ENCODE results near the gene TUSC2.

TUSC2 gene

DNA sequence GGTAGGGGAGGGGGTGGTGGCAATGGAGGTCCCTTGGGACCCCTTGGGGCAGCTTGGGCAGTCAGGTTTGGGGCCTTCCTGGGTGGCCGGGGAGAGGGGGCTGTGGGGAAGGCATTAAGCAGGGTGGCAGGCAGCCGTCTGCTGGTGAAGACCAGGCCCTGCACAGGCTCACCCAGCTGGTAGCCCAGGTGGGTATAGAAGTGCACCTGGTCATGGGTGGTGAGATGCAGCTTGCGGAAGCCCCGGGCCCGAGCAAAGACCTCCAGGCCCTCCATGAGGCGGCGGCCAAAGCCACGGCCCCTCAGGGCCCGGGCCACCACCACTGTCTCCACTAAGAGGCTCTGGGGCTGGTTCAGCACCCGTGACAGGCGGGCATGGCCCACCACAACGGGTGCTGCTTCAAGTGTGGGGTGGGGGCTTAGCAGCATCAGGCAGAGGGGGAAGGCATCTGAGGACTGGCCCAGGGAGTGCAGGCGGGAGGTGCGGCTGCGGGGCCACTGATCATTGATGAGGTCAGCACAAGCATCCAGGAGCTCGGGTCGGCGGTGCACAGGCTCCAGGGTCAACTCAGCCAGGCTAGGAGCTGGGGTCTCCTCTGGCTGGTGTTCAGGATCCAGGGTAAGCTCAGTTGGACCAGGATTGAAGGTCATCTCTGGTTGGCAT, 31.2 kb downstream of the TUSC2 start:
- Histone ChIP-seq H3K79me2 (ENCODE audit: insufficient read depth, low read length) (peaks cover 2% of the 10 kb centered on the region), H3K9me3 (ENCODE audit: low read length) (no peaks in the 10 kb centered on the region), H3K4me3 (ENCODE audit: low read depth, low read length, poor library complexity, severe bottlenecking) (no peak overlapping the region), H3K4me2 (ENCODE audit: low read length) (no peak overlapping the region), H3K36me3 (ENCODE audit: insufficient read depth, low read length) (no peaks in the 10 kb centered on the region; the same call in 1 of the 2 replicates), H3K4me1 (ENCODE audit: insufficient read depth, low read length, severe bottlenecking) (peaks cover 28% of the 10 kb centered on the region), H3K27ac (ENCODE audit: low read depth, low read length, poor library complexity, severe bottlenecking) (no peak overlapping the region), H3F3A (ENCODE audit: insufficient read depth, low read length) (no peaks in the 10 kb centered on the region), H3K9me2 (ENCODE audit: low read depth, low read length) (no peaks in the 10 kb centered on the region), H3K9ac (ENCODE audit: low read length) (no peak overlapping the region), H2AFZ (ENCODE audit: low read length) (no peak overlapping the region), H4K20me1 (ENCODE audit: insufficient read depth, low read length) (no peaks in the 10 kb centered on the region), H3K27me3 (ENCODE audit: insufficient read depth, low read length) (no peaks in the 10 kb centered on the region)
- TF ChIP-seq, protein P1, sequence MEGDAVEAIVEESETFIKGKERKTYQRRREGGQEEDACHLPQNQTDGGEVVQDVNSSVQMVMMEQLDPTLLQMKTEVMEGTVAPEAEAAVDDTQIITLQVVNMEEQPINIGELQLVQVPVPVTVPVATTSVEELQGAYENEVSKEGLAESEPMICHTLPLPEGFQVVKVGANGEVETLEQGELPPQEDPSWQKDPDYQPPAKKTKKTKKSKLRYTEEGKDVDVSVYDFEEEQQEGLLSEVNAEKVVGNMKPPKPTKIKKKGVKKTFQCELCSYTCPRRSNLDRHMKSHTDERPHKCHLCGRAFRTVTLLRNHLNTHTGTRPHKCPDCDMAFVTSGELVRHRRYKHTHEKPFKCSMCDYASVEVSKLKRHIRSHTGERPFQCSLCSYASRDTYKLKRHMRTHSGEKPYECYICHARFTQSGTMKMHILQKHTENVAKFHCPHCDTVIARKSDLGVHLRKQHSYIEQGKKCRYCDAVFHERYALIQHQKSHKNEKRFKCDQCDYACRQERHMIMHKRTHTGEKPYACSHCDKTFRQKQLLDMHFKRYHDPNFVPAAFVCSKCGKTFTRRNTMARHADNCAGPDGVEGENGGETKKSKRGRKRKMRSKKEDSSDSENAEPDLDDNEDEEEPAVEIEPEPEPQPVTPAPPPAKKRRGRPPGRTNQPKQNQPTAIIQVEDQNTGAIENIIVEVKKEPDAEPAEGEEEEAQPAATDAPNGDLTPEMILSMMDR (IDR thresholded peaks at IDR 0.05; ENCODE audit: low read length), result no peak
- TF ChIP-seq EZH2 (IDR thresholded peaks at IDR 0.05; ENCODE audit: borderline replicate concordance, low read length), result no peak

DNA sequence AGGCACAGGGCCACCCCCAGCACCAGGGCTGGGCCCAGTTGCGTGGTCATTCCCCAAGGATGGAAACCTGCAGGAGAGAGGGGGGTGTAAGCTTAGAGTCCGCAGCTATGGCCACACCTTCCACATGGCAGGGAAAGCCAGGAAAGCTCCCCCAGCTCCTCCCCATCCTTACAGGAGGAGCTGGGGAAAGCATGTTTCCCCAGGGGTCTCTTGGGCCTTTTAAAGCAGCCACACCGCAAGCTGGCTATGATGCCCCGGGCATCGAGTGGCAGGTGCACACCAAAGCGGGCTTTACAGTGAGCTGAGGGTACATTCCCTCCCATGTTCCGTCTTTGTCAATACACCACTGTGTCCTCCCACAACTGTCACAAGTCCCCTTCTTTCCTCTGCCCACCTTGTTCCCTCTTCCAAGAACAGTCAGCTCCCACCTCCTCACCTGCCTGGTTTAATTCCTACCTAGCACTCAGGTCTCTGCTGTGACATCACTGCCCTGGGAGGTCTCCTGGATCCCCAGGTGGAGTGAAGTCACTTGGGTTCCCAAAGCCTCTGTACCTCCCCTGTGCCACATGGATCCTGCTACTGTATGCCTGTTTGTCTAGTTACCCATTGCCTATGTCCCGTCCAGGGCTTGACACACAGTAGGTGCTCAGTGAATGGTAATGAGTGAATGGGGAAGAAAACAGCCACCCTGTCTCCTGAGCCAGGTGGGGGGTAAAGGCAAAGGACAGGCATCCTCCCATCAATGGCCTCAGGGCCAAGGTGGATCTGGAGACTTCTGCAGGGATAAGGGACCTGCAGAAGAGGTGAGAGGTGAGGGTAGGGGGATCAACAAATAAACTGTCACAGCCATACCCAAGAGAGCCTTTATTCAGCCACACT, 32.2 kb downstream of the TUSC2 start:
- Histone ChIP-seq H3K9me2 (ENCODE audit: low read depth, low read length) (no peaks in the 10 kb centered on the region), H2AFZ (ENCODE audit: low read length) (no peak overlapping the region)
- TF ChIP-seq, protein P1 (IDR thresholded peaks at IDR 0.05; ENCODE audit: low read length), result no peak
- no peak for TF ChIP-seq EZH2 (IDR thresholded peaks at IDR 0.05; ENCODE audit: borderline replicate concordance, low read length)

DNA sequence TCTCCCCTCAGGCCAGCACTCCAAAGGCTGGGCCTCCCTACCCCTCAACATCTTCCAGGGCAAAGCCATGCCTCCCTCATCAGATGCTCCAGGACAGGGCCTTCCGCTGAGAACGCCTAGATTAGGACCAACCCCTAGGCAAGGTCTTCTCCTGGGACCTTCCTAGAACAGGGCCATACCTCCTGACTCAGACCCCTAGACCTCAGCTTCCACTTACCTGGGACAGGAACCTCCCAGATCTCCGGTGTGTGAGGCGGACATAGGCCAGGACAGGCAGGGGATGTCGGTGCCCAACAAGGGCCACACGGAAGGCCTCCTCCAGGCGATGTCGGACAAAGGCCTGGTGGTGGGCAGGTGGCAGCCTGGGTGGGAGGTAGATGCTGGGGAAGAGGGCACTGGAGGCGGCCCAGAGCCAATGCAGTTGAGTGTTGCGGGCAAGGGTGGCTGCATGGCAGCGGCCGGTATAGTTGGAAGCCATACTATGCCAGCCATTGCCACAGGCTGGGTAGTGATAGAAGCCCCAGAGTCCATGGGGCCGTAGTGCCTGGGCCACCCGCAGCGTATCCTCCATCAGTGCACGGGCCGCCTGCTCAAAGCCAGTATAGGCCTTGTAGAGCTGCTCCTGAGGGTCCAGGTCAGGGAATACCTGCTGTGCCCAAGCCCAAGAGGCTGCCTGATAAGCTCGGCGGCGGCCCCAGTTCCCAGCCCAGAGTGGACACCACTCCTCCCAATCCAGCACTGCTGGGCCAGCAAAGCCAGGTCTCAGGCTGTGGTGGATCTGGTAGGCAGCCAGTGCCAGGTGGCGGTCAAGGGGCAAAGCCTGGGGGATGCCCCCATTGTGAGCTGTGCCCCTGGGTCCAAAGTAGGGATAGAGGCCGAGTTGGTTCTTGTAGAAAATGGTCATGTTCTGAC, 33.3 kb downstream of the TUSC2 start:
- H3K9ac ChIP-seq (ENCODE audit: low read length), result no peak overlapping the region
- no peaks in the 10 kb centered on the region for H3K9me3 ChIP-seq (ENCODE audit: low read length)
- peaks cover 10% of the 10 kb centered on the region for H3K79me2 ChIP-seq (ENCODE audit: insufficient read depth, low read length)
- no peaks in the 10 kb centered on the region for H4K20me1 ChIP-seq (ENCODE audit: insufficient read depth, low read length)
- no peaks in the 10 kb centered on the region for H3K9me2 ChIP-seq (ENCODE audit: low read depth, low read length)
- no peaks in the 10 kb centered on the region for H3F3A ChIP-seq (ENCODE audit: insufficient read depth, low read length)
- H3K27me3 ChIP-seq (ENCODE audit: insufficient read depth, low read length), result no peaks in the 10 kb centered on the region
- no peak overlapping the region for H3K4me2 ChIP-seq (ENCODE audit: low read length)
- H3K27ac ChIP-seq (ENCODE audit: low read depth, low read length, poor library complexity, severe bottlenecking), result no peak overlapping the region
- no peak for TF ChIP-seq EZH2 (IDR thresholded peaks at IDR 0.05; ENCODE audit: borderline replicate concordance, low read length)
- TF ChIP-seq, protein P1 (IDR thresholded peaks at IDR 0.05; ENCODE audit: low read length), result no peak
- peaks cover 10% of the 10 kb centered on the region for H3K36me3 ChIP-seq (ENCODE audit: insufficient read depth, low read length)
- no peak overlapping the region for H3K4me3 ChIP-seq (ENCODE audit: low read depth, low read length, poor library complexity, severe bottlenecking)
- H3K4me1 ChIP-seq (ENCODE audit: insufficient read depth, low read length, severe bottlenecking), result peaks cover 29% of the 10 kb centered on the region
- H2AFZ ChIP-seq (ENCODE audit: low read length), result no peak overlapping the region

More for the DNA sequence above, 32.2 kb downstream of the TUSC2 start:
- Histone ChIP-seq H4K20me1 (ENCODE audit: insufficient read depth, low read length) (no peaks in the 10 kb centered on the region), H3K4me3 (ENCODE audit: low read depth, low read length, poor library complexity, severe bottlenecking) (no peak overlapping the region), H3K4me2 (ENCODE audit: low read length) (no peak overlapping the region), H3K36me3 (ENCODE audit: insufficient read depth, low read length) (no peaks in the 10 kb centered on the region; the same call in 1 of the 2 replicates), H3K79me2 (ENCODE audit: insufficient read depth, low read length) (peaks cover 10% of the 10 kb centered on the region), H3K9me3 (ENCODE audit: low read length) (no peaks in the 10 kb centered on the region), H3K4me1 (ENCODE audit: insufficient read depth, low read length, severe bottlenecking) (peaks cover 34% of the 10 kb centered on the region), H3F3A (ENCODE audit: insufficient read depth, low read length) (no peaks in the 10 kb centered on the region), H3K27ac (ENCODE audit: low read depth, low read length, poor library complexity, severe bottlenecking) (no peak overlapping the region), H3K9ac (ENCODE audit: low read length) (no peak overlapping the region), H3K27me3 (ENCODE audit: insufficient read depth, low read length) (no peaks in the 10 kb centered on the region)
